ENCODE data around the gene KAZN. TPM values are rescaled to one million over a fixed set of nuclear protein-coding genes. Genes with fewer than 3 reads are reported as not detected.
A peak's percentile ranks its signal among the peaks of the same experiment; 100 is the strongest.

Gene KAZN
- total RNA-seq, 1 donor from 2014 or later = 1.1 TPM

DNA sequence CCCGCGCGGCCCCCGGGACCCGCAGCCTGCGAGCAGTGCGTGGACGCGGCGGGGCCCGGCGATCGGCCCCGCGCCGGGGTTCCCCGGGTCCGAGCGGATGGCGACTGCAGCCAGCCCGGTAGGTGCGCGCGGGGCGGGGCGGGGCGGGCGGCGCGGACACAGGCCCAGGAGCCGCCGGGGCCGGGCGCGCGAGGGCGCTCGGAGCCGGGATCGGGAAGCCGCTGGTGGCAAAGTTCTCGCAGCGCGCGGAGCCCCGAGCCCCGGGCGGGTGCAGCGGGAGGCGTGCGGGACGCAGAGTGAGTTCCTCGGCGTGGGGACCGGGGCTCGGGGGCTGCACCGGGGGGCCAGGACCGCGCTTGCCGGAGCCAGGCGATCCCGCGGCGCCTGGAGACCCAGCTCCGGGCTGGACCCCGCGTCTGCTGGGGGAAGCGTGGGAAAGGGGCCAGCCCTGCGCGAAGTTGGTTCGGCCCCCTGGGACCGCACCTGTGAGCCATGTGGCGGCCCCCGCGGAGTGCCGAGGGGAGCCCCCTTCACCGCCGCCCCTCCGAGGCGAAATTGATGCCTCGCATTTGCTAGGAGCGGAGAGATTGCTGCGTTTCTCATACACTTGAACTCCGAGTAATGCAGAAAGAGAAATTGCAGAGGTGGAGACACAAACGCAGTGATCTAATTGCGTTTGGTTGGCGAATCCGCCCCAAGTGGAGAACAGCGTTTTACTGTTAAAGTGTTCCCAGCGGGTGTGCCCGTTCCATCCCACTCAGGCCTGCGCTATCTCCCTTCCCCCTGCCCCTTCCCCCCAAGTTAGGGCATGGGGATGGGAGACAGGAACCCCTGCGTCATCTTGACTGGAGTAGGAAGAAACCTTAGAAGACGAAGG lies 326.2 kb downstream of the KAZN start:
- H3K4me1 Mint-ChIP-seq = peaks cover 9% of the 10 kb centered on the region
- peaks cover 46% of the 10 kb centered on the region for H3K27me3 Mint-ChIP-seq
- H3K27ac Mint-ChIP-seq = no peak overlapping the region
- H3K36me3 Mint-ChIP-seq (ENCODE audit: low read depth) = no peaks in the 10 kb centered on the region
- DNase-seq = peak; percentile 68
- intact Hi-C loops (cut with micrococcal nuclease) = loop anchor here (5.0 kb wide), 1 partner anchor 103 kb away; no protein-coding TSS in a partner anchor
- H3K9me3 Mint-ChIP-seq = no peaks in the 10 kb centered on the region
- H3K4me3 Mint-ChIP-seq = peak overlapping the region; percentile 70

DNA sequence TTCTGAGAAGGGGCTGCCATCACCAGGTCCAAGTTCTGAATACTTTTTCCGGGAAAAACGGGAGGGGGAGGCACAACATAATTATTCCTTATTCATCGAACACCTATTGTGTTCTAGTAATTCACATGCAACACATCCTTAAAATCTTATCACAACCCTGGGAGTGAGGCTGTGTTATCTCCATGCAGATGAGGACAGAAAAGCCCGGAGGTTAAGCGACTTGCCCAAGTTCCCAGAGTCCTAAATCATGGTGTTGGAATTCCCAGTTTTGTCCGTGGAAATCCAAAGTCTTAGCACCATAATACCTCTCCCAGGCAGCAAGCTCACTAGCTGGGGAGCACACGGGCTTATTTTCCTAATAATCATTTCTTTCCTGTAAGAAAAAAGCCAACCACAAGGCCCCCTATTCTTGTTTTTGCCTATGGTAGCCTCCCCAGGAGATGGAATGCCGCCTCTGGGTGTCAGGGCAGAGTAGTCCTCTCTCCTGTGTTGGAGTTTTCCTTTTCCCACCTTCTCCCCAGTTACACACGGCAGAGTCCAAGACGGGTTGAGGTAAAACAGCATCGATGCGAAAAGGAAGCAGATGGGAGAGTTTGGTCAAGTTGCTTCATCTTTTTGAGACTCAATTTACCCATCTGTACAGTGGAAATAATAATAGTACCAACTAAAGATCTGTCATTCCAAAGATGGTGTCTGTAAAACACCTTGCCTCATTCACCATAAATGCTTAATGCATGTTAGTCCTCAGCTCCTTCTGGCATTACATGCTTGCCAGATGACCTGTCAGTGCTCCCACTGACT lies 327.1 kb downstream of the KAZN start:
- H3K4me3 Mint-ChIP-seq = peak overlapping the region; percentile 70
- peaks cover 46% of the 10 kb centered on the region for H3K27me3 Mint-ChIP-seq
- no peak for DNase-seq
- H3K36me3 Mint-ChIP-seq (ENCODE audit: low read depth) = no peaks in the 10 kb centered on the region
- intact Hi-C loops (cut with micrococcal nuclease) = no loop called here
- peaks cover 9% of the 10 kb centered on the region for H3K4me1 Mint-ChIP-seq
- no peak overlapping the region for H3K27ac Mint-ChIP-seq
- H3K9me3 Mint-ChIP-seq = no peaks in the 10 kb centered on the region

DNA sequence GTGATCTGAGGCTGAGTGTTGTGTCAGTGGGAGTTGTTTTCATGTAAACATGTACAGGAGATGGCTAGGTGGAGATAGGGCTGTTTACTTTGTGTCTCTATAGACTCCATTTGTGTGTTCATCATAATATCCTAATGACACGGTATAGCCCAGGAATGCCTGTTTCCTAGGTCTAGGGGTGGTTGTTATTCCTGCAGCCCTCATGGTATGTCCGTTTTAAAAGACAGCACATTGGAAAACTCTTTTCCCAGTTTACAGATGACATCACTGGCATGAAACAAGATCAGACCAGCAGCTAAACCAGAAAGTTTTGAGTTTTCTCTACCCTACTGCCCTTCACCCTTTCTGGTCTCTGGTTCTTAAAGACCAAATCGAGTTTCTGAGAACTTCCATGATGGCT lies 327.7 kb downstream of the KAZN start:
- Mint-ChIP-seq H3K27ac (no peak overlapping the region), H3K4me1 (peaks cover 8% of the 10 kb centered on the region), H3K9me3 (no peaks in the 10 kb centered on the region), H3K27me3 (peaks cover 44% of the 10 kb centered on the region), H3K4me3 (peak overlapping the region; percentile 39), H3K36me3 (ENCODE audit: low read depth) (no peaks in the 10 kb centered on the region)
- DNase-seq = no peak
- intact Hi-C loops (cut with micrococcal nuclease) = no loop called here

DNA sequence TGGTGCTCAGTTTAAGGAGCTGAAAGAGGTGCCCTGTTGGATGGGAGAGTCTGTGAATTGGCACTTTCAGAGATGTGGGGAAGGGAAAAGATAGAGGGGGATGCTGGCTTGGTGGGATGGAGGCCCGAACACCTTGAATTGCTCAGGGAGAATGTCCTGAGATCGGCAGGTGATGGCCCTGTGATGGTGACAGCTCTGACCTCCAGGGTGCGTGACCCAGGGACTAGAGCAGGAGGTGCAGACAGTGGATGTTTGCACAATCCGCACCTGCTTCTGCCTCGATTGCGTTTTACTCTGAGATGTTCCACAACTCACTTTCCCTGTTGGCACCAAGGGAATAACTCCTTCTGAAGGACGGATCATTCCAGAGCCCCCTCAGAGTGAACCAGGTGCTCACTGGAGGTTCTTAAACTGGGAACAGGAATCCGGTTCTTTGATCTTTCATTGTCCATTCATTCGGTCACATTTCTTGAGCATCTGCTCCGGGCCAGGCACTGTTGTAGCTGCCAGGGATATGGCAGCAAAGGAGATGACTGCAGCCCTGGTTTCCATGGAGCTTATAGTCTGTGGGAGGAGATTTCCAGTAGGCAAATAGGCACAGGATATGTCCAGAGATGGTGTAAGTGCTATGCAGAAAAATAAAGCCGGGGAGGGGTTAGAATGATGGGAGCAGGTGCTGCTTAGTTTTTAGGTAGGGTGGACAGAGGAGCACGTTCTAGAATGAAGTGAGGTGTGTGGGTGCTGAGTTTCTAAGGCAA lies 328.5 kb downstream of the KAZN start:
- H3K4me1 Mint-ChIP-seq = peaks cover 8% of the 10 kb centered on the region
- no peaks in the 10 kb centered on the region for H3K36me3 Mint-ChIP-seq (ENCODE audit: low read depth)
- no peak for DNase-seq
- no peak overlapping the region for H3K4me3 Mint-ChIP-seq
- H3K27ac Mint-ChIP-seq = no peak overlapping the region
- intact Hi-C loops (cut with micrococcal nuclease) = no loop called here
- H3K9me3 Mint-ChIP-seq = no peaks in the 10 kb centered on the region
- H3K27me3 Mint-ChIP-seq = peaks cover 44% of the 10 kb centered on the region

DNA sequence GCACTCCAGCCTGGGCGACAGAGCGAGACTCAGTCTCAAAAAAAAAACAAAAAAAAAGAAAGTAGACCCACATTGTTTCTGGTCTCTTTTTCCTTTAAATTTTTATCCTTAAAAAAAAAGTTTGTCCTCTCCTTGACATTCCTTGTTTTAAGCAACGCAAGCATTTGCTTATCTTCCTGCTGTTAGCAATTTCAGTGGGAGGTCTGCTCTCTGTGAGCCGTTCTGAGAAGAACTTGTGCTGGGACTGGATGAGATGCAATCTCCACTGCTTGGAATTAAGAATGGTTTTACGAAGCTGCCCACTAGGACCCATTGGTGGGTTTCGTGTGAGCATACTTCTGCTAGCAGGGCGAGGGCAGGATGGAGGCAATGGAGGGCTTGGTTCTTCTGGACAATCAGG lies 329.9 kb downstream of the KAZN start:
- Mint-ChIP-seq H3K9me3 (no peaks in the 10 kb centered on the region), H3K27ac (no peak overlapping the region), H3K27me3 (peaks cover 33% of the 10 kb centered on the region), H3K4me1 (peaks cover 7% of the 10 kb centered on the region), H3K36me3 (ENCODE audit: low read depth) (no peaks in the 10 kb centered on the region), H3K4me3 (no peak overlapping the region)
- intact Hi-C loops (cut with micrococcal nuclease) = no loop called here
- no peak for DNase-seq

DNA sequence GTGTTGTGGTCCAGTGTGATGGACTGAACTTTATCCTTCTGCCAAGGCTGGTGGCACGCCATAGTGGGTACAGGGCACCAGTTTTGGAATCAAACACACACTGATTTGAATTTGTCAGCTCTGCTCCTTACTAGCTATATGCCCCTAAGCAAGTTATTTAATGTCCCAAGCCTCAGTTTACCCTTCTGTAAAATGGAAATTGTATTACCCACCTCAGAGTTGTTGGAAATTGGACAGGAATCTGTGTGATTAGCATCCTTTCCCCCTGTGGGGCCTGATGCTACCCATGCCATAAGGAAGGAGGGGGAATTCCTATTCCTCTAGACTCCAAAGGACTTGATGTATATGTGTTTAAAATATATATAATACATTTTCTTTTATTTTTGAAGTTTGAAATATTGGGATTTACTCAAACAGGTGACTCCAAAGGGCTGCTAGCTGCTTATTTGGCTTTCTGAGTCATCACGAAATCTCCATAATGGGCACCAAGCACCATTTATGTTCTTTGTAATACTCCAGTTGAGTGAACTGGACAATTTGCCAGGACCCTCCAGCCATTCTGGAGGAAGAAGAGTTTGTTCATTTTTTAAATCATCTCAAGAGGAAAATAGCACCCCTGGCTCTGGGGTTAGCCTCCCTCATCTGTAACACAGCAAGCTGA lies 330.5 kb downstream of the KAZN start:
- DNase-seq = no peak
- Mint-ChIP-seq H3K27me3 (peaks cover 31% of the 10 kb centered on the region), H3K4me1 (peaks cover 6% of the 10 kb centered on the region), H3K36me3 (ENCODE audit: low read depth) (no peaks in the 10 kb centered on the region), H3K9me3 (no peaks in the 10 kb centered on the region), H3K27ac (no peak overlapping the region), H3K4me3 (no peak overlapping the region)
- intact Hi-C loops (cut with micrococcal nuclease) = no loop called here

DNA sequence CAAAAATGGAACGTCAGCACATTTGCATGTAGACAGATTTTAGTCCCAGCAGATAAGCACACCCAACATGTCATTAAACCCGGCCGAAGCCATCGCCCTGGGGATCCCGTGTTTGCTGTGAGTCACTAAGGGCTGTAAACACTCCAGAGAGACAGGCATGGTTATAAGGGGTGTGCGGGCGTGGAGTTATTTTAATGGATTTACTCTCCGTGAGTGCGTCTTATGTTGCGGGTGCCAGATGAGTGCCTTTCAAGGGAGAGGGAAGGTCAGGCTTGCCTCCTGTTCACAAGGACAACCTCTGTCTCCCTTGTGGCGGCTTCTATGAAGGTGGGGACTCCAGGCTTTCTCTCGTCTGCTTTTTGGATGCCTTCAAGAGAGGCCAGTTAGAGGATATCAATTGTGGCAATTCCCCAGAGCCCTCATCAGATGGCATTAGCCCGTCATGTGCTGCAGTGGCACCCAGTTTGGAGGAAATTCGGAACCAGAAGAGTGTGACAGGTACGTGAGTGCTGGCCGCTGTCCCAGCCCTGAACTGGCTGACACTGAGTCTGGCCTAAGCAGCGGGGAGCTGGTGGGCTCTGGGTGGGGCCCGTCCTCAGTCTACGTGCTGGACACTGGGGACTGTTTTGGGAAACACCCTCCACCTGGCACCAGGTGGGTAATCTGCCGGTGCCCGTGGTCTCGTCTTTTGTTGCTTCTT lies 331.2 kb downstream of the KAZN start:
- no peak overlapping the region for H3K4me3 Mint-ChIP-seq
- intact Hi-C loops (cut with micrococcal nuclease) = no loop called here

DNA sequence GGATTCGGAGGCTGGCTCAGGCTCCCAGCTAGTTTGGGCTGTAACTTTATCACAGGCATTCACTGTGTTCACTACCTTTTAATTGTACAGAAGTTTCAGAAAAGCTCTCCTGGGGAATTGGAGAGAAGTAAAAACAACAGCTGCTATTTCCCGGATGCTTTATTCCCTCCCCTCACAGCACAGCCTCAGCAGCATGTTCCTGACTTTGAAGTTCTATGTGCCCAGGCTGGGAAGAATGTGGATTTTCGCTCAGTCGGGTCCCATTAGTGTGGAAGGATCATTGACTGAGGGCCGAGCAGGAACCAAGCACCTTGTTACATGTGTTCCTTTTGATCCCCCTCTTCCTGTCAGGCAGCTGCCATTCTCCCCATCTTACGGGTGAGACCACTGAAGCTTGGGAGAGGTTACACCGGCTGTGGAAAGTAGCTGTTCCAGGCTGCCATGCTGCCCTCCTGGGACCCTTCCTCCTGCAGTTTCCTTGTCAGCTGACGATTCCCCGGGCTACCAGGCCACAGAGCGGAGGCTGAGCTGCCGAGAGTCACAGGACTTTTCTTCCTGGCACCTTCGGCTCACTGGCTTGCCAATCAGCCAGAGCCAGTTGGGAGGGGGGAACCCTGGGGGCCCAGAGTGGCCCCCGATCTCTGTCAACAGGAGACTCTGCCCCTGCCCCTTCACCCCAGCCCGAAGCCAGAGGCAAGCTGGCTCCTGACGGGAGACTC lies 331.9 kb downstream of the KAZN start:
- H3K27ac Mint-ChIP-seq = no peak overlapping the region
- peaks cover 25% of the 10 kb centered on the region for H3K27me3 Mint-ChIP-seq
- no peaks in the 10 kb centered on the region for H3K36me3 Mint-ChIP-seq (ENCODE audit: low read depth)
- H3K9me3 Mint-ChIP-seq = no peaks in the 10 kb centered on the region
- no peak overlapping the region for H3K4me3 Mint-ChIP-seq
- DNase-seq = no peak
- intact Hi-C loops (cut with micrococcal nuclease) = no loop called here
- H3K4me1 Mint-ChIP-seq = peaks cover 2% of the 10 kb centered on the region

More for the DNA sequence above, 331.2 kb downstream of the KAZN start:
- Mint-ChIP-seq H3K27me3 (peaks cover 31% of the 10 kb centered on the region), H3K36me3 (ENCODE audit: low read depth) (no peaks in the 10 kb centered on the region), H3K4me1 (peaks cover 6% of the 10 kb centered on the region), H3K9me3 (no peaks in the 10 kb centered on the region), H3K27ac (no peak overlapping the region)
- DNase-seq = no peak

DNA sequence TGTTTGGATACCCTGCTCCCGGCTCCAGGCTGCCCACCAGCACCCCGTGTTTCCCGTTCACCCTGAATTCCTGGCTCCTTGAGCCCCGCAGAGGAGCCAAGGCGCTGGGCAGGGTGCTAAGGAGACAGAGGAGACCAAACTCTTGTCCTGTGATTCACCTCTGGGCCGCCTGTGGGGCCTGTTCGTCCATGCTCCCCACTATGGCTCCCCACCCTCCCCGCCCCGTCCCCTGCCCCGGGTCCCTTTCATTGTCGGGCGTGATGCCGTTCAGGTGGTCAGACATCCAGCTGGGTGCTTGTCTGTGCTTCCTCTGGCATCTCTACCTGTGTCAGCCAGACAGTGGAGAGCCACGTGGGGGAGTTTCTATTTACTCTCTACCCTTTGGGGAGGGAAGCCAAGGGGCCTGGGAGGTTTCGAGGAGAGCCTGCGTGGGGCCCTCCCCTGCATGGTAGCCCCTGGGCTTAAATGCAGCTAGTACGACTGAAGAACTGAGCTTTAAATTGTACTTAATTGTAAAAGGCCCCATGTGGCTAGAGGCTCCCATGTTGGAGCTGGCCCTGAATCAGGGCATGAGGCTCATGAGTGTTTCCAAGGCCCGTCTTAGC lies 333.7 kb downstream of the KAZN start:
- H3K9me3 Mint-ChIP-seq = no peaks in the 10 kb centered on the region
- H3K27me3 Mint-ChIP-seq = peaks cover 8% of the 10 kb centered on the region
- no peak overlapping the region for H3K4me3 Mint-ChIP-seq
- no peaks in the 10 kb centered on the region for H3K4me1 Mint-ChIP-seq
- intact Hi-C loops (cut with micrococcal nuclease) = no loop called here
- no peak overlapping the region for H3K27ac Mint-ChIP-seq
- H3K36me3 Mint-ChIP-seq (ENCODE audit: low read depth) = no peaks in the 10 kb centered on the region
- DNase-seq = no peak

DNA sequence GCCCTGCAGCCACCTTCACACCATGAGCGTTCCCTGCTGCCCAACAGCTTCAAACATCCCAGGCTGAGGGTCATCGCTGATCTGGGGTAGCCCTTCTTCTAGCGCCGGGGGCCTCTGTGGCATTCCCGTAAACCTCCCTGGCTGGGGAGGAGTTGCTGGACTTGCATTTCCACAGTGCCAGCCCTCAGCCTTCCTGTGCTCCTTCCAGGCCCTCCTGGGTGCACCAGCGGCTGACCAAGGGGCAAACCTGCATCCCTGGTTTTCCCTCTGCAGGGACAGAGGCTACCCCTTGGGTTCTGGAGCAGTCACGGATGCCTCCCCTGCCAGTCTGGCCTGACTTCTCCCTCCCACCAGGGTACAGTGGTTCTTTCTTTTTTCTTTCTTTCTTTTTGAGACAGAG lies 336.4 kb downstream of the KAZN start:
- intact Hi-C loops (cut with micrococcal nuclease) = no loop called here

DNA sequence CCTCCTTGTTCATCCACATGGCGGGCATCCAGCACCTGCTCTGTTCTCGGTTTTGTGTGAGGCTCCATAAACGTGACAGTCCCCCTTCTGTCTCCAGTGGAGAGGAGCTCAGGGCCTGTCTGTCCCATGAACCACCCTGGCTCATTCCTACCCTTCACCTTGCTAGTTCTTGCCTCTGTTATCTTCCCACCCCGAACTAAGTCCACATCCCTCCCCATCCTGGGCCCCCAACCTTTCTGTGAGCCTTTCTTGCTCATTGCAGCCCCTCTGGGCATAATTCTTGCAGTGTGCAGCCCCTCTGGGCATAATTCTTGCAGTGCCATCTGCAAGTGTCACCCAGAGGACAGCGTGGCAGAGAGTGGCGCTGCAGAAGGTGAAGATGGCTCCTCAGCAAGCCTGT lies 338.3 kb downstream of the KAZN start:
- H3K4me1 Mint-ChIP-seq = no peaks in the 10 kb centered on the region
- H3K27ac Mint-ChIP-seq = no peak overlapping the region
- intact Hi-C loops (cut with micrococcal nuclease) = no loop called here
- no peaks in the 10 kb centered on the region for H3K36me3 Mint-ChIP-seq (ENCODE audit: low read depth)
- DNase-seq = no peak
- H3K4me3 Mint-ChIP-seq = no peak overlapping the region
- no peaks in the 10 kb centered on the region for H3K27me3 Mint-ChIP-seq
- H3K9me3 Mint-ChIP-seq = no peaks in the 10 kb centered on the region

More for the DNA sequence above, 336.4 kb downstream of the KAZN start:
- DNase-seq = no peak
- Mint-ChIP-seq H3K27me3 (no peaks in the 10 kb centered on the region), H3K9me3 (no peaks in the 10 kb centered on the region), H3K4me1 (no peaks in the 10 kb centered on the region), H3K36me3 (ENCODE audit: low read depth) (no peaks in the 10 kb centered on the region), H3K27ac (no peak overlapping the region), H3K4me3 (no peak overlapping the region)

DNA sequence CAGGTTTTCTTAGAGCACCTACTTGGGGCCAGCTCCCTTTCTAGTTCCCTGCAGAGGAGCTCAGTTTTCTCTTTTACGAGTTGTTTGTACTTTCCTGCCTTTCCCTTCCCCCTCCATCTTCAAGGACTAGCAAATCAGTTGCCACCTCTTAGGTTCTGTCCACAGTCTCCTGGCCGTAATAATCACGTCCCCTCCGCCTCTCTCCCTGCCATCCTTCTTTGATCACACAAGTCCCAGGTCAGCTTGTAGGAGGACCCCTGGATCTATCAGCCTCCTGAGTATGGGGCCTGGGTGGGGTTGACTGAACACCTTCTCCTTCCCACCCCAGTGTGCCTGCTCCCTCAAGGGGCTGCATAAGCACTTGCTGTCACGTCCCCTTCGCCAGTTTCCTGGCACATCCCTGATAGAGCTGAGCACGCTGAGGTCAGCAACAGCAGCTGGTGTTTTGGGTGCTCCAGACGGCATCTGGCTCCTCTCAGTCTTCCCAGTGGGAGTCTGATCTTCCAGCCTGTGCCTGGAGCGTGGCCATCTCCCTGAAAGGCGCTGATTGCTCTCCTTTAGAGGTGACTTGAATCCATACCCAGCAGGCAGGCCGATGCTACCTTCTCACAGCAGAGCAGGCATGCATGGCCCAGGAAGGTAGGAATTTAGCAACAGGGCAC lies 338.9 kb downstream of the KAZN start:
- Mint-ChIP-seq H3K36me3 (ENCODE audit: low read depth) (no peaks in the 10 kb centered on the region), H3K4me1 (no peaks in the 10 kb centered on the region), H3K4me3 (no peak overlapping the region), H3K9me3 (no peaks in the 10 kb centered on the region), H3K27me3 (no peaks in the 10 kb centered on the region), H3K27ac (no peak overlapping the region)
- DNase-seq = no peak
- intact Hi-C loops (cut with micrococcal nuclease) = no loop called here

Data from activated CD4-positive, alpha-beta T cell treated with anti-CD3 and anti-CD28 coated beads, Interleukin-2, amount 10 ng/mL, durations not matched to agents 24 days and 14 days (primary cell).